ENCODE data around the gene SS18L1. TPM values are rescaled to one million over a fixed set of nuclear protein-coding genes. Genes with fewer than 3 reads are reported as not detected.

SS18L1 gene
- total RNA-seq, 1 donor from 2014 or later: 11.5 TPM

- H3K9me3 ChIP-seq (ENCODE audit: control insufficient read depth in 3 of 3, low read length in 3 of 3): no peaks in the 10 kb centered on the region
- peaks cover 4 to 14% (median 12%) of the 10 kb centered on the region in 3 donors for H3K36me3 ChIP-seq (ENCODE audit: control insufficient read depth in 3 of 3, insufficient read depth in 3 of 3, low read length in 3 of 3)
- peaks cover 15 to 20% (median 18%) of the 10 kb centered on the region in 3 donors for H3K4me1 ChIP-seq (ENCODE audit: control insufficient read depth in 3 of 3, insufficient read depth in 3 of 3, low read length in 3 of 3)
- H3K27ac ChIP-seq (ENCODE audit: low read depth, low read length): no peak overlapping the region
- H3K4me3 ChIP-seq (ENCODE audit: low read length in 3 of 3): no peak overlapping the region
- H3K27me3 ChIP-seq (ENCODE audit: control insufficient read depth in 3 of 3, insufficient read depth in 3 of 3, low read length in 3 of 3): no peaks in the 10 kb centered on the region
- no peak overlapping the region for H3K9ac ChIP-seq (ENCODE audit: low read depth in 1 of 3, low read length in 3 of 3)
Observed at GRCh38 chr20:62186887-62187866, 43.6 kb downstream of the SS18L1 start.

- peaks cover 10 to 24% (median 20%) of the 10 kb centered on the region in 3 donors for H3K36me3 ChIP-seq (ENCODE audit: control insufficient read depth in 3 of 3, insufficient read depth in 3 of 3, low read length in 3 of 3)
Observed at GRCh38 chr20:62190639-62191411, 47.3 kb downstream of the SS18L1 start.

GRCh38 chr20:62191781-62192559, 48.4 kb downstream of the SS18L1 start:
- H3K4me3 ChIP-seq (ENCODE audit: low read length in 3 of 3): no peak overlapping the region
- H3K36me3 ChIP-seq (ENCODE audit: control insufficient read depth in 3 of 3, insufficient read depth in 3 of 3, low read length in 3 of 3): peaks cover 11 to 26% (median 20%) of the 10 kb centered on the region in 3 donors
- no peaks in the 10 kb centered on the region for H3K9me3 ChIP-seq (ENCODE audit: control insufficient read depth in 3 of 3, low read length in 3 of 3)
- peak overlapping the region in 1 of 3 donors; percentile 16 for H3K9ac ChIP-seq (ENCODE audit: low read depth in 1 of 3, low read length in 3 of 3)
- no peaks in the 10 kb centered on the region for H3K27me3 ChIP-seq (ENCODE audit: control insufficient read depth in 3 of 3, insufficient read depth in 3 of 3, low read length in 3 of 3)
- H3K27ac ChIP-seq (ENCODE audit: low read depth, low read length): no peak overlapping the region
- H3K4me1 ChIP-seq (ENCODE audit: control insufficient read depth in 3 of 3, insufficient read depth in 3 of 3, low read length in 3 of 3): peaks cover 0 to 8% (median 3%) of the 10 kb centered on the region in 3 donors

More at GRCh38 chr20:62190639-62191411, 47.3 kb downstream of the SS18L1 start:
- Histone ChIP-seq H3K27ac (ENCODE audit: low read depth, low read length) (no peak overlapping the region), H3K4me1 (ENCODE audit: control insufficient read depth in 3 of 3, insufficient read depth in 3 of 3, low read length in 3 of 3) (peaks cover 0 to 8% (median 3%) of the 10 kb centered on the region in 3 donors), H3K27me3 (ENCODE audit: control insufficient read depth in 3 of 3, insufficient read depth in 3 of 3, low read length in 3 of 3) (no peaks in the 10 kb centered on the region), H3K9me3 (ENCODE audit: control insufficient read depth in 3 of 3, low read length in 3 of 3) (no peaks in the 10 kb centered on the region), H3K4me3 (ENCODE audit: low read length in 3 of 3) (no peak overlapping the region), H3K9ac (ENCODE audit: low read depth in 1 of 3, low read length in 3 of 3) (no peak overlapping the region)

GRCh38 chr20:62192635-62193034, 49.1 kb downstream of the SS18L1 start:
- Histone ChIP-seq H3K36me3 (ENCODE audit: control insufficient read depth in 3 of 3, insufficient read depth in 3 of 3, low read length in 3 of 3) (peaks cover 13 to 30% (median 26%) of the 10 kb centered on the region in 3 donors), H3K27ac (ENCODE audit: low read depth, low read length) (no peak overlapping the region), H3K27me3 (ENCODE audit: control insufficient read depth in 3 of 3, insufficient read depth in 3 of 3, low read length in 3 of 3) (no peaks in the 10 kb centered on the region), H3K4me3 (ENCODE audit: low read length in 3 of 3) (no peak overlapping the region), H3K4me1 (ENCODE audit: control insufficient read depth in 3 of 3, insufficient read depth in 3 of 3, low read length in 3 of 3) (peaks cover 0 to 4% (median 3%) of the 10 kb centered on the region in 3 donors), H3K9me3 (ENCODE audit: control insufficient read depth in 3 of 3, low read length in 3 of 3) (no peaks in the 10 kb centered on the region), H3K9ac (ENCODE audit: low read depth in 1 of 3, low read length in 3 of 3) (peak overlapping the region in 1 of 3 donors; percentile 16)

- Histone ChIP-seq H3K4me1 (ENCODE audit: control insufficient read depth in 3 of 3, insufficient read depth in 3 of 3, low read length in 3 of 3) (peaks cover 0 to 3% (median 3%) of the 10 kb centered on the region in 3 donors), H3K27ac (ENCODE audit: low read depth, low read length) (no peak overlapping the region), H3K9me3 (ENCODE audit: control insufficient read depth in 3 of 3, low read length in 3 of 3) (no peaks in the 10 kb centered on the region), H3K9ac (ENCODE audit: low read depth in 1 of 3, low read length in 3 of 3) (no peak overlapping the region), H3K36me3 (ENCODE audit: control insufficient read depth in 3 of 3, insufficient read depth in 3 of 3, low read length in 3 of 3) (peaks cover 20 to 37% (median 33%) of the 10 kb centered on the region in 3 donors), H3K4me3 (ENCODE audit: low read length in 3 of 3) (no peak overlapping the region), H3K27me3 (ENCODE audit: control insufficient read depth in 3 of 3, insufficient read depth in 3 of 3, low read length in 3 of 3) (no peaks in the 10 kb centered on the region)
Observed at GRCh38 chr20:62193079-62194025, 49.8 kb downstream of the SS18L1 start.

- Histone ChIP-seq H3K4me3 (ENCODE audit: low read length in 3 of 3) (no peak overlapping the region), H3K36me3 (ENCODE audit: control insufficient read depth in 3 of 3, insufficient read depth in 3 of 3, low read length in 3 of 3) (peaks cover 29 to 41% (median 38%) of the 10 kb centered on the region in 3 donors), H3K27me3 (ENCODE audit: control insufficient read depth in 3 of 3, insufficient read depth in 3 of 3, low read length in 3 of 3) (no peaks in the 10 kb centered on the region), H3K9ac (ENCODE audit: low read depth in 1 of 3, low read length in 3 of 3) (no peak overlapping the region), H3K9me3 (ENCODE audit: control insufficient read depth in 3 of 3, low read length in 3 of 3) (no peaks in the 10 kb centered on the region), H3K4me1 (ENCODE audit: control insufficient read depth in 3 of 3, insufficient read depth in 3 of 3, low read length in 3 of 3) (peaks cover 0 to 3% (median 3%) of the 10 kb centered on the region in 3 donors), H3K27ac (ENCODE audit: low read depth, low read length) (no peak overlapping the region)
Observed at GRCh38 chr20:62195075-62195405, 51.5 kb downstream of the SS18L1 start.

GRCh38 chr20:62195736-62196135, 52.2 kb downstream of the SS18L1 start:
- Histone ChIP-seq H3K9me3 (ENCODE audit: control insufficient read depth in 3 of 3, low read length in 3 of 3) (no peaks in the 10 kb centered on the region), H3K27ac (ENCODE audit: low read depth, low read length) (no peak overlapping the region), H3K4me1 (ENCODE audit: control insufficient read depth in 3 of 3, insufficient read depth in 3 of 3, low read length in 3 of 3) (peaks cover 0 to 3% (median 3%) of the 10 kb centered on the region in 3 donors), H3K36me3 (ENCODE audit: control insufficient read depth in 3 of 3, insufficient read depth in 3 of 3, low read length in 3 of 3) (peaks cover 32 to 45% (median 42%) of the 10 kb centered on the region in 3 donors), H3K4me3 (ENCODE audit: low read length in 3 of 3) (no peak overlapping the region), H3K27me3 (ENCODE audit: control insufficient read depth in 3 of 3, insufficient read depth in 3 of 3, low read length in 3 of 3) (no peaks in the 10 kb centered on the region), H3K9ac (ENCODE audit: low read depth in 1 of 3, low read length in 3 of 3) (no peak overlapping the region)

GRCh38 chr20:62196286-62196685, 52.7 kb downstream of the SS18L1 start:
- H3K27ac ChIP-seq (ENCODE audit: low read depth, low read length): no peak overlapping the region
- no peak overlapping the region for H3K4me3 ChIP-seq (ENCODE audit: low read length in 3 of 3)
- no peaks in the 10 kb centered on the region for H3K27me3 ChIP-seq (ENCODE audit: control insufficient read depth in 3 of 3, insufficient read depth in 3 of 3, low read length in 3 of 3)
- H3K9ac ChIP-seq (ENCODE audit: low read depth in 1 of 3, low read length in 3 of 3): no peak overlapping the region
- peaks cover 37 to 48% (median 43%) of the 10 kb centered on the region in 3 donors for H3K36me3 ChIP-seq (ENCODE audit: control insufficient read depth in 3 of 3, insufficient read depth in 3 of 3, low read length in 3 of 3)
- no peaks in the 10 kb centered on the region for H3K9me3 ChIP-seq (ENCODE audit: control insufficient read depth in 3 of 3, low read length in 3 of 3)
- H3K4me1 ChIP-seq (ENCODE audit: control insufficient read depth in 3 of 3, insufficient read depth in 3 of 3, low read length in 3 of 3): peaks cover 0 to 3% (median 3%) of the 10 kb centered on the region in 3 donors

Data from skeletal muscle tissue (tissue), 4 donors.